Smooth muscle cell (in vitro differentiated cells): ENCODE results near the gene SPINT2. TPM values are rescaled to one million over a fixed set of nuclear protein-coding genes. Genes with fewer than 3 reads are reported as not detected.

ENCODE experiments used
- DNase-seq: peaks from one replicate; lab custom pipeline; 2025; ENCODE audit not compliant: unreplicated experiment; lab: John Stamatoyannopoulos, UW
- H2AFZ ChIP-seq: fragments of 200-600 bp; sonication (generic); 2 replicates; pipeline ENCODE4 v1.6.0; 2016; ENCODE audit warnings: antibody characterized with exemption, low read depth, mild to moderate bottlenecking
- H3F3A ChIP-seq: fragments of 200-600 bp; sonication (generic); 2 replicates; pipeline ENCODE4 v1.6.0; 2017; ENCODE audit warnings: antibody characterized with exemption, low read depth
- H3K27ac ChIP-seq: fragments of 200-600 bp; sonication (generic); 2 replicates; pipeline ENCODE4 v1.5.1; 2016; ENCODE audit warnings: low read depth, mild to moderate bottlenecking
- H3K27me3 ChIP-seq: fragments of 200-600 bp; sonication (generic); 2 replicates; pipeline ENCODE4 v1.6.1; 2016; ENCODE audit warnings: low read depth, mild to moderate bottlenecking
- H3K36me3 ChIP-seq: fragments of 200-600 bp; sonication (generic); 2 replicates; pipeline ENCODE4 v1.5.1; 2016; ENCODE audit warnings: low read depth
- H3K4me1 ChIP-seq: fragments of 200-600 bp; sonication (generic); 2 replicates; pipeline ENCODE4 v1.5.1; 2016; ENCODE audit warnings: low read depth
- H3K4me2 ChIP-seq: fragments of 200-600 bp; sonication (generic); 2 replicates; pipeline ENCODE4 v1.6.0; 2016; ENCODE audit warnings: mild to moderate bottlenecking
- H3K4me3 ChIP-seq: fragments of 200-600 bp; sonication (generic); 2 replicates; pipeline ENCODE4 v1.5.1; 2016; ENCODE audit warnings: mild to moderate bottlenecking
- H3K79me2 ChIP-seq: fragments of 200-600 bp; sonication (generic); 2 replicates; pipeline ENCODE4 v1.6.0; 2016; ENCODE audit warnings: low read depth, mild to moderate bottlenecking
- H3K9ac ChIP-seq: fragments of 200-600 bp; sonication (generic); 2 replicates; pipeline ENCODE4 v1.6.0; 2016; ENCODE audit warnings: low read depth
- H3K9me3 ChIP-seq: fragments of 200-600 bp; sonication (generic); replicated peaks from 2 replicates; pipeline ENCODE4 v1.5.1; 2016; ENCODE audit warnings: low read depth
- H4K20me1 ChIP-seq: fragments of 200-600 bp; sonication (generic); 2 replicates; pipeline ENCODE4 v1.6.0; 2016; ENCODE audit warnings: low read depth
- CTCF ChIP-seq: fragments of 200-600 bp; sonication (generic); IDR thresholded peaks from 2 replicates; pipeline ENCODE4 v1.5.1; 2017; ENCODE audit warnings: borderline replicate concordance, mild to moderate bottlenecking, antibody characterized with exemption; ENCODE audit not compliant: insufficient read depth, poor library complexity, severe bottlenecking
- WGBS: methylation state at CpG from one replicate; pipeline ENCODE4 v1.1.7; 2016; ENCODE audit warnings: low lambda C conversion rate; 5-methylcytosine and 5-hydroxymethylcytosine counted together
- polyA plus RNA-seq: library from polyadenylated mRNA; unstranded; fragments of >200 nt; fragmentation: Nextera tagmentation; extraction: Ambion mirVana; gene quantifications from 2 replicates; pipeline ENCODE4 v1.2.1, GENCODE V29; 2016
- total RNA-seq: library from RNA; depleted of rRNA; stranded (reverse); fragments of >200 nt; gene quantifications from 2 replicates; pipeline ENCODE4 v1.2.3, GENCODE V29; 2014

SPINT2 gene
- total and polyA plus RNA-seq, 2 experiments from 2014 or later, result 153 to 201 TPM

GRCh38 chr19:38310986-38311385 lies 46.6 kb downstream of the SPINT2 start:
- H3K4me2 ChIP-seq, result no peak overlapping the region
- no peaks in the 10 kb centered on the region for H3K27me3 ChIP-seq
- H3K9me3 ChIP-seq, result no peaks in the 10 kb centered on the region
- H2AFZ ChIP-seq, result no peak overlapping the region
- H3K27ac ChIP-seq, result no peak overlapping the region
- TF ChIP-seq CTCF, result no peak
- 96% methylated on average over 6 of the region's 6 CpGs for WGBS
- H3K4me1 ChIP-seq, result no peaks in the 10 kb centered on the region
- no peaks in the 10 kb centered on the region for H3K36me3 ChIP-seq
- no peak overlapping the region for H3K9ac ChIP-seq
- DNase-seq, result no peak
- no peaks in the 10 kb centered on the region for H3F3A ChIP-seq
- H4K20me1 ChIP-seq, result peaks cover 25% of the 10 kb centered on the region
- peaks cover 12% of the 10 kb centered on the region for H3K79me2 ChIP-seq
- no peak overlapping the region for H3K4me3 ChIP-seq

- no peak for TF ChIP-seq CTCF
These were observed 51.5 kb downstream of the SPINT2 start, which contains the start of gene YIF1B for GRCh38 chr19:38315657-38316476. Gene YIF1B (minus strand): TSS chr19:38315947. CDS start chr19:38315917, 30 bp downstream.

GRCh38 chr19:38316477-38317067 lies 52.2 kb downstream of the SPINT2 start:
- H2AFZ ChIP-seq, result no peak overlapping the region
- H3K4me3 ChIP-seq, result peak overlapping the region; percentile 54
- no peaks in the 10 kb centered on the region for H3K9me3 ChIP-seq
- H3K4me1 ChIP-seq, result peaks cover 11% of the 10 kb centered on the region
- peak overlapping the region; percentile 23 for H3K27ac ChIP-seq
- no peaks in the 10 kb centered on the region for H3K27me3 ChIP-seq
- peaks cover 3% of the 10 kb centered on the region for H3F3A ChIP-seq
- 45% methylated on average over 8 of the region's 8 CpGs for WGBS
- H4K20me1 ChIP-seq, result peaks cover 11% of the 10 kb centered on the region
- no peaks in the 10 kb centered on the region for H3K36me3 ChIP-seq
- no peak overlapping the region for H3K9ac ChIP-seq
- TF ChIP-seq CTCF, result no peak
- no peak for DNase-seq
- H3K79me2 ChIP-seq, result peaks cover 9% of the 10 kb centered on the region
- peak overlapping the region; percentile 83 for H3K4me2 ChIP-seq

More at GRCh38 chr19:38315657-38316476, 51.5 kb downstream of the SPINT2 start, which contains the start of gene YIF1B:
- Histone ChIP-seq H3K4me2 (peak within 1 kb of the TSS; percentile 84), H3K4me1 (peaks cover 5% of the 10 kb centered on the region), H3K27me3 (no peaks in the 10 kb centered on the region), H2AFZ (peak within 1 kb of the TSS; percentile 6), H4K20me1 (peaks cover 18% of the 10 kb centered on the region), H3K4me3 (peak within 1 kb of the TSS; percentile 54), H3K9me3 (no peaks in the 10 kb centered on the region), H3K9ac (peak within 1 kb of the TSS; percentile 29), H3K36me3 (no peaks in the 10 kb centered on the region), H3K27ac (peak within 1 kb of the TSS; percentile 23), H3F3A (peaks cover 3% of the 10 kb centered on the region), H3K79me2 (peaks cover 12% of the 10 kb centered on the region)
- peak; percentile 91 for DNase-seq
- WGBS, result 3% methylated on average over 51 of the region's 64 CpGs
